DND-41 (cell line): ENCODE measurements around the gene HOXA13.

Experiments used
- ATAC-seq: fragments of 200-7000 bp; cut with Tn5 transposase; 3 replicates; pipeline ENCODE4 v1.9.1; 2021; ENCODE audit warnings: low read depth; ENCODE audit not compliant: insufficient read depth
- DNase-seq: peaks from one replicate; pipeline ENCODE4 v3.0.0-alpha.2; 2020
- H2AFZ ChIP-seq: 2 replicates; pipeline ENCODE4 v1.6.0; 2012; ENCODE audit warnings: low read depth, low read length
- H3K27ac ChIP-seq: 2 replicates; pipeline ENCODE4 v1.5.1; 2012; ENCODE audit warnings: low read length, inconsistent platforms
- H3K27me3 ChIP-seq: fragments of 200-600 bp; sonication (generic); 2 replicates; pipeline ENCODE4 v1.6.0; 2012; ENCODE audit warnings: low read length, mild to moderate bottlenecking, inconsistent platforms; ENCODE audit not compliant: insufficient read depth, poor library complexity
- H3K36me3 ChIP-seq: 2 replicates; pipeline ENCODE4 v1.5.1; 2012; ENCODE audit warnings: low read length, inconsistent platforms; ENCODE audit not compliant: insufficient read depth
- H3K4me1 ChIP-seq: 2 replicates; pipeline ENCODE4 v1.5.1; 2012; ENCODE audit warnings: mild to moderate bottlenecking, low read length; ENCODE audit not compliant: insufficient read depth
- H3K4me2 ChIP-seq: 2 replicates; pipeline ENCODE4 v1.6.0; 2012; ENCODE audit warnings: mild to moderate bottlenecking, moderate library complexity, low read length, inconsistent platforms; ENCODE audit not compliant: insufficient read depth
- H3K4me3 ChIP-seq, 2 experiments: fragments of 200-600 bp in 1 of 2; shearing (Covaris generic) in 1 of 2; 2 replicates each; pipeline ENCODE4 v1.5.1; 2012 to 2016; ENCODE audit warnings: inconsistent platforms in 2 of 2, low read length in 2 of 2, mild to moderate bottlenecking in 2 of 2, low read depth in 1 of 2, moderate library complexity in 1 of 2
- H3K79me2 ChIP-seq: 2 replicates; pipeline ENCODE4 v1.6.0; 2012; ENCODE audit warnings: low read length, inconsistent platforms; ENCODE audit not compliant: insufficient read depth
- H3K9ac ChIP-seq: 2 replicates; pipeline ENCODE4 v1.6.0; 2012; ENCODE audit warnings: low read depth, mild to moderate bottlenecking, inconsistent platforms, low read length, moderate library complexity
- H3K9me3 ChIP-seq: 2 replicates; pipeline ENCODE4 v1.5.1; 2012; ENCODE audit warnings: low read length, moderate library complexity, mild to moderate bottlenecking, inconsistent platforms; ENCODE audit not compliant: insufficient read depth, severe bottlenecking
- H4K20me1 ChIP-seq: 2 replicates; pipeline ENCODE4 v1.6.0; 2012; ENCODE audit warnings: low read length; ENCODE audit not compliant: insufficient read depth
- EZH2 ChIP-seq: IDR thresholded peaks from 3 replicates; pipeline ENCODE4 v1.6.1; 2012; ENCODE audit warnings: borderline replicate concordance, low read depth, mild to moderate bottlenecking, moderate library complexity, low read length, inconsistent platforms; ENCODE audit not compliant: severe bottlenecking
- TF ChIP-seq, protein P1 (sequence below): IDR thresholded peaks from 2 replicates; pipeline ENCODE4 v1.5.1; 2012; ENCODE audit warnings: borderline replicate concordance, low read length, moderate library complexity, mild to moderate bottlenecking; ENCODE audit not compliant: poor library complexity, severe bottlenecking; ENCODE audit errors: extremely low read depth

Gene HOXA13

DNA sequence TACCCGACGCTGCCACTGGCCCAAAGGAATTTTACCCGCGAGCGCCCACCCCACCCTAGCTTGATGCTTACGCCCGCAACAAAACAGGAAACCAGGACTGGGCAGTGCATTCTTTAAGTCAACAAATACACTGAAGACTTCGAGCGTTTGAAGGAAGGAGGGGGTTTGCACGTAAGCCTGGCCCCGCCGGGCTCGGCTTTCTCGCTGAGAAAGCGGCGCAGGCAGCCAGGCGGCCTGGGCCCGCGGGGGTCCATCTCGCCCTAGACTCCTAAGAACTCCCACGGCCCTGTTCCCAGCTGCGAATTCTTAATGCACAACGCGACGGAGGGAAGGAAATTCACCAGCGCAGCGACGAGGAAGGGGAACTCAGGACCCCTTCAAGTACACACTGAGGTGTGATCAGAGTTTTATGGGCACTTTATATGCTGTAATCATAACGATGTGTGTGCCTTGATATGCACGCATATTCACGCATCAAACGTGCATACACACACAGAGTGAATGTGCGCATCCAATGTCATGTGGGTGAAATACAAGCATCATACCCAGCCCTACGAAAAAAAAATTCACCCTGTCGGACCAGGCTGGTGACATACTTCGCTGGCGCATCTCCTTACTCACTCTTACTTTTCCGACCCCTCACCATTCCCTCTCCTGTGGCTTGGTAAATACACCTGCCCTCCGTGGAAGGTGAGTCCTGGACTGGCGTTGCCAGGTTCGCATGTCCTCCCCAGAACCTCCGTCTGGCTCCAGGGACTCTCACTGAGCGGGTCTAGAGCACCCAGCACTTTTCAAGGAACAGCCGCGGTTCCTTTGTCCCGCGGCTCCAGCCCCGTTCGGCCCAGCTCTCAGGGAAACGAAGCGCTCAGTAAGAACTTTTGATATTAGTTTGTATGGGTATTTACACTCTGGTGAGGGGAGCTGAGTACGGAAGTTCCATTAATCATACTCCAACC, 5.7 kb upstream of the HOXA13 start:
- no peak for DNase-seq

DNA sequence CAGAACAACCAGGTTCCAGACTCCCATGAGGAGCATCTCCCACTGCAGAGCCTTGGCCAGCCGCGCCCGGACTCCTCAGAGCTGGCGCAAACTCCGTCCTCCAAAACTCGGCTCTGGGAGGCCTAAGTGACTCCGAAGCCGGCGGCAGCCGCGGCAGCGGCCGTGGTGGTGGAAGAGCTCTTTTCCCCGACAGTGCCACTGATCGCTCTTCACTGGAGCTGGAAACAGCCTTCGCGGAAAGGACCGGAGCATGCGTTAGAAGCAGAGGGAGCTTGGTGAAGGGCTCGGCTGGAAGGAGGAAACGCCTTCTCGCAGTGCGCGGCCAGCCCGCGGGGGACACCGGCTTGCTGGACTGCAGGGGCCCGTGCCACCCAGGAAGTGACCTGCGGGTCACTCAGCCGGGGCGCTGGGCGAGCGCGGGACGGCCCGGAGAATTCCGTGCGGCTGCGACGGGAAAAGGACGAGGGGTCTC, 5.0 kb upstream of the HOXA13 start:
- Histone ChIP-seq H3K4me3 (no peak overlapping the region), H4K20me1 (no peaks in the 10 kb centered on the region), H3K4me1 (peaks cover 10% of the 10 kb centered on the region), H3K27me3 (peaks cover 19% of the 10 kb centered on the region), H3K9me3 (no peaks in the 10 kb centered on the region), H3K9ac (no peak overlapping the region), H3K36me3 (no peaks in the 10 kb centered on the region), H3K4me2 (no peak overlapping the region), H3K27ac (no peak overlapping the region), H2AFZ (no peak overlapping the region), H3K79me2 (no peaks in the 10 kb centered on the region)
- ATAC-seq = no peak
- no peak for DNase-seq
- TF ChIP-seq, protein P1, sequence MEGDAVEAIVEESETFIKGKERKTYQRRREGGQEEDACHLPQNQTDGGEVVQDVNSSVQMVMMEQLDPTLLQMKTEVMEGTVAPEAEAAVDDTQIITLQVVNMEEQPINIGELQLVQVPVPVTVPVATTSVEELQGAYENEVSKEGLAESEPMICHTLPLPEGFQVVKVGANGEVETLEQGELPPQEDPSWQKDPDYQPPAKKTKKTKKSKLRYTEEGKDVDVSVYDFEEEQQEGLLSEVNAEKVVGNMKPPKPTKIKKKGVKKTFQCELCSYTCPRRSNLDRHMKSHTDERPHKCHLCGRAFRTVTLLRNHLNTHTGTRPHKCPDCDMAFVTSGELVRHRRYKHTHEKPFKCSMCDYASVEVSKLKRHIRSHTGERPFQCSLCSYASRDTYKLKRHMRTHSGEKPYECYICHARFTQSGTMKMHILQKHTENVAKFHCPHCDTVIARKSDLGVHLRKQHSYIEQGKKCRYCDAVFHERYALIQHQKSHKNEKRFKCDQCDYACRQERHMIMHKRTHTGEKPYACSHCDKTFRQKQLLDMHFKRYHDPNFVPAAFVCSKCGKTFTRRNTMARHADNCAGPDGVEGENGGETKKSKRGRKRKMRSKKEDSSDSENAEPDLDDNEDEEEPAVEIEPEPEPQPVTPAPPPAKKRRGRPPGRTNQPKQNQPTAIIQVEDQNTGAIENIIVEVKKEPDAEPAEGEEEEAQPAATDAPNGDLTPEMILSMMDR = no peak
- no peak for TF ChIP-seq EZH2

More for the DNA sequence above, 5.7 kb upstream of the HOXA13 start:
- Histone ChIP-seq H3K27me3 (peaks cover 14% of the 10 kb centered on the region), H3K4me2 (no peak overlapping the region), H2AFZ (no peak overlapping the region), H3K4me3 (no peak overlapping the region), H3K9ac (no peak overlapping the region), H4K20me1 (no peaks in the 10 kb centered on the region), H3K4me1 (peaks cover 4% of the 10 kb centered on the region), H3K36me3 (no peaks in the 10 kb centered on the region), H3K79me2 (no peaks in the 10 kb centered on the region), H3K9me3 (no peaks in the 10 kb centered on the region), H3K27ac (no peak overlapping the region)
- no peak for ATAC-seq
- TF ChIP-seq EZH2 = no peak
- TF ChIP-seq, protein P1 = no peak

DNA sequence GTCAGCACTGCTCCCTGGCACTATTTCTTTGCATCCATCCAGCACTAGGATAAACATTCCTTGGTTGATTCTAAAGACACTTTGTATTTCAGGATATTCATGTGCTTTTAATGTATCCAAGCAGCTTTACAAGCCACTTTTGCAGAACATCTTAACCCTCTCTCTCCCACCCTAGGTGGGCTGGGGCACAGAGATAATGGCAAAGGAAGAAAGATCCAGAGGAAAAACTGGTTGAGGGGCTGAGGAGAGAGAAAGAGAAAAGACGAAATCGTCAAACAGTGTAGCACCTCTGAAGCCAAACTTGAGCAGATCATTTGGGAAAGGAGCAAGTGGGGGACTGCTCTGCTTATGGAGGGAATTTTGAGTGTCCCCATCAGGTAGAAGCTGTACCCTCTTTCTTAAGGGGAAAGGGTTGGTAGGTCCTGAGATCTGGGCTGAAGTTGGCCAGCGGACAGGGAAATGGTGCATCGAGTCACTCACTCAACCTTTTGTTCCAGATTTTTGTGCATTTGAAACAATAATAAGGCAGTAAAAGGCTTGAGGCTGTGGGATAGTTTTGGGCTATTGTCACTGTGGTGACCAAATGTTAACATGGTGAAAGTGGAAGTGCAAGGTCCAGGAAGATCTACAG, 4.2 kb upstream of the HOXA13 start:
- no peak overlapping the region for H3K4me3 ChIP-seq
- peaks cover 13% of the 10 kb centered on the region for H3K4me1 ChIP-seq
- no peaks in the 10 kb centered on the region for H4K20me1 ChIP-seq
- no peaks in the 10 kb centered on the region for H3K79me2 ChIP-seq
- H3K4me2 ChIP-seq = no peak overlapping the region
- DNase-seq (no peak), ATAC-seq (no peak)
- no peaks in the 10 kb centered on the region for H3K36me3 ChIP-seq
- H3K27ac ChIP-seq = no peak overlapping the region
- TF ChIP-seq, protein P1 = no peak
- TF ChIP-seq EZH2 = no peak
- H3K27me3 ChIP-seq = peaks cover 19% of the 10 kb centered on the region
- no peak overlapping the region for H2AFZ ChIP-seq
- H3K9me3 ChIP-seq = no peaks in the 10 kb centered on the region
- H3K9ac ChIP-seq = no peak overlapping the region
